Fibroblast of mammary gland (primary cell): ENCODE data around the gene SLC30A7.
"Not testable (repeated sequence)": the region's sequence is repeated elsewhere in the genome, so short reads cannot be mapped to it uniquely, and the experiment has no call there.

Experiments
- DNase-seq: peaks from one replicate; pipeline ENCODE4 v3.0.0-alpha.2; 2010; ENCODE audit warnings: low read depth
- H3K4me3 ChIP-seq: 2 replicates; pipeline ENCODE4 v1.5.1; 2011; ENCODE audit warnings: low read depth, mild to moderate bottlenecking, low read length, moderate library complexity; ENCODE audit not compliant: control insufficient read depth
- CTCF ChIP-seq: conservative IDR thresholded peaks from 2 replicates; pipeline ENCODE4 v1.5.1; 2011; ENCODE audit warnings: low read depth, low read length, inconsistent platforms; ENCODE audit not compliant: control insufficient read depth, insufficient read depth

SLC30A7 gene

GRCh38 chr1:100936194-100936967, 40.5 kb downstream of the SLC30A7 start:
- no peak for DNase-seq
- TF ChIP-seq CTCF = no peak
- H3K4me3 ChIP-seq = no peak overlapping the region

- no peak overlapping the region for H3K4me3 ChIP-seq
- no peak for DNase-seq
- TF ChIP-seq CTCF = no peak
These were observed 45.2 kb downstream of the SLC30A7 start for GRCh38 chr1:100941098-100941527.

- H3K4me3 ChIP-seq = no peak overlapping the region
- no peak for DNase-seq
- no peak for TF ChIP-seq CTCF
These were observed 45.8 kb downstream of the SLC30A7 start for GRCh38 chr1:100941580-100942216.

DNA sequence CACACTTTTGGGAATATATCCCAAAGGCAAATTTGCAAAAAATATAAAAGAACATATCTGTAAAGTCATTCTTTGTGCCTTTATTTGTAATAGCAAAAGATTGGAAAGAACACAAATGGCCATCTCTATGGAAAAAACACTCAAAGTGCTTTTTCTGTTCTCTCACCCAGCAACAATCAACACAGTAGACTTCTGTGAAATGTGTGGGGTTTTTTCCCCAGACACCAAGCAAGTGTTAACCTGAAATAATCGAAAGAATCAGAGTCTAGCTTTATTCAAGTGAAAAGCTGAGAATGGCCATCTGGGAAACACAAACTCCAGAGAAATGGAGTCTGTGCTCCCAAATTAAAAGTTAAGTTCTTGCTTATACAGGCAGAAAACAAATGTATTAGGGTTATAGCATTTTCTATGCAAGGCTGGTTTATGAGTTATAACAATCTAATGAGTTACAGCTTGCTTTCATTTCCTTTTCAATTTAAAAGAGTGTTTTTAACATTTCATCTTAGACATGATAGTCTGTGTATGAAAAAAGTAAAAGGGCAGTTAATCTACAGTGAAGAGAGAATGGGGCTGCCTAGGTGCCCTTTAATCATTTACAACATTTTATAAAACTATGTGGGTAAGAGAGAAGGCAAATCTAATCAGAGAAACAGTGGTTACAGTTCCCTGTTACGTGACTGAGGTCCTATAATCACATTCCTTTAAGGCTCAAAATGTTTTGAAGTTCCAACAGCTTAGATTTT, 46.6 kb downstream of the SLC30A7 start:
- no peak overlapping the region for H3K4me3 ChIP-seq
- TF ChIP-seq CTCF = no peak
- DNase-seq = no peak

DNA sequence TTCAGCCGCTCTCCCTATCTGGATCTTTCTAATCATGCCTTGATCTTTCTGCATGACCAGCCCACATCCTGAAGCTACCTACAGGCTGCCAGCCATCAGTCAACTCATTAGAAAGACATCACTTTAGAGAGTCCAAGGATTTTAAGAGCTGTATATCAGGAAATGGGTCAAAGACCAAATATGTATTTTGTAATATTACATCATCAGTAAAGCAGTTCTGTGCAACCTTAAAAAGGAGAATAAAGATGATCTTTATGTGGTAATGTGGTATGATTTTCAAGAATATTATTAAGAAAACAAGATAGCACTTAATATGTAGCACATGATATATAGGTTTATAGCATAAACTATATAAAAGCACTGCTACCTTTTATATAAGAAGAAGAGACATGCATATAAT, 47.6 kb downstream of the SLC30A7 start:
- no peak for DNase-seq
- H3K4me3 ChIP-seq = no peak overlapping the region
- TF ChIP-seq CTCF = no peak

- DNase-seq, H3K4me3 ChIP-seq: not testable (repeated sequence)
These were observed 50.2 kb downstream of the SLC30A7 start for GRCh38 chr1:100946064-100946463.

DNA sequence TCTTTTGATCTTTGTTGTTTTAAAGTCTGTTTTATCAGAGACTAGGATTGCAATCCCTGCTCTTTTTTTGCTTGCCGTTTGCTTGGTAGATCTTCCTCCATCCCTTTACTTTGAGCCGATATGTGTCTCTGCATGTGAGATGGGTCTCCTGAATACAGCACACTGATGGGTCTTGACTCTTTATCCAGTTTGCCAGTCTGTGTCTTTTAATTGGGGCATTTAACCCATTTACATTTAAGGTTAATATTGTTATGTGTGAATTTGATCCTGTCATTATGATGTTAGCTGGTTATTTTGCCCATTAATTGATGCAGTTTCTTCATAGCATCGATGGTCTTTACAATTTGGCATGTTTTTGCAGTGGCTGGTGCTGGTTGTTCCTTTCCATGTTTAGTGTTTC, 51.9 kb downstream of the SLC30A7 start:
- H3K4me3 ChIP-seq, DNase-seq: not testable (repeated sequence)

DNA sequence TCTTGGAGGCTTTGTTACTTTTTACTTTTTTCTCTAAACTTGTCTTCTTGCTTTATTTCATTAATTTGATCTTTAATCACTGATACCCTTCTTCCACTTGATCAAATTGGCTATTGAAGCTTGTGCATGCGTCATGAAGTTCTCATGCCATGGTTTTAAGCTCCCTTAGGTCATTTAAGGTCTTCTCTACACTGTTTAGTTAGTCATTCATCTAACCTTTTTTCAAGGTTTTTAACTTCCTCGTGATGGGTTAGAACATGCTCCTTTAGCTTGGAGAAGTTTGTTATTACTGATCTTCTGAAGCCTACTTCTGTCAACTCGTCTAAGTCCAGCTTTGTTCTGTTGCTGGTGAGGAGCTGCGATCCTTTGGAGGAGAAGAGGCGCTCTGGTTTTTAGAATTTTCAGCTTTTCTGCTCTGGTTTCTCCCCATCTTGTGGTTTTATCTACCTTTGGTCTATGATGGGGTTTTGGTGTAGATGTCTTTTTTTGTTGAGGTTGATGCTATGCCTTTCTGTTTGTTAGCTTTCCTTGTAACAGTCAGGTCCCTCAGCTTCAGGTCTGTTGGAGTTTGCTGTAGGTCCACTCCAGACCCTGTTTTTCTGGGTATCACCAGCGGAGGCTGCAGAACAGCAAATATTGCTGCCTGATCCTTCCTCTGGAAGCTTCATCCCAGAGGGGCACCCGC, 53.0 kb downstream of the SLC30A7 start:
- H3K4me3 ChIP-seq, DNase-seq: not testable (repeated sequence)

DNA sequence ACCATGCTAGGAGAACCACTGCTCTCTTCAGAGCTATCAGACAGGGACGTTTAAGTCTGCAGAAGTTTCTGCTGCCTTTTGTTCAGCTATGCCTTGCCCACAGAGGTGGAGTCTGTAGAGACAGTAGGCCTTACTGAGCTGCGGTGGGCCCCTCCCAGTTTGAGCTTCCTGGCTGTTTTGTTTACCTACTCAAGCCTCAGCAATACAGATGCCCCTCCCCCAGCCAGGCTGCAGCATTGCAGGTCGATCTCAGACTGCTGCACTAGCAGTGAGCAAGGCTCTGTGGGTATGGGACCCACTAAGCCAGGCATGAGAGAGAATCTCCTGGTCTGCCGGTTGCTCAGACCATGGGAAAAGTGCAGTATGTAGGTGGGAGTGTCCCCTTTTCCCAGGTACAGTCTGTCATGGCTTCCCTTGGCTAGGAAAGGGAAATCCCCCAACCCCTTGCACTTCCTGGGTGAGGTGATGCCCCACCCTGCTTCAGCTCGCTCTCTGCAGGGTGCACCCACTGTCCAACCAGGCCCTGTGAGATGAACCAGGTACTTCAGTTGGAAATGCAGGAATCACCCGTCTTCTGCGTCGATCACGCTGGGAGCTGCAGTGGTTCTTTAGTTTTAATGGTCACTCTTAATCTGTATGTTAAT, 53.7 kb downstream of the SLC30A7 start:
- H3K4me3 ChIP-seq, DNase-seq: not testable (repeated sequence)
